Colonic mucosa (tissue), 4 donors: ENCODE measurements around the gene TERC. TPM values are rescaled to one million over a fixed set of nuclear protein-coding genes. Genes with fewer than 3 reads are reported as not detected.
A peak's percentile ranks its signal among the peaks of the same experiment; 100 is the strongest.

ENCODE experiments used
- DNase-seq: peaks from one replicate; pipeline ENCODE4 v3.0.0-alpha.2; 2020
- H3K27ac ChIP-seq: fragments of 200-600 bp; one replicate; pipeline ENCODE4 v1.8.0; 2021
- H3K27me3 ChIP-seq: fragments of 200-600 bp; one replicate; pipeline ENCODE4 v1.8.0; 2021
- H3K36me3 ChIP-seq: fragments of 200-600 bp; one replicate; pipeline ENCODE4 v1.8.0; 2021
- H3K4me1 ChIP-seq: fragments of 200-600 bp; one replicate; pipeline ENCODE4 v1.8.0; 2021; ENCODE audit warnings: mild to moderate bottlenecking
- H3K4me3 ChIP-seq: fragments of 200-600 bp; one replicate; pipeline ENCODE4 v1.8.0; 2021
- H3K9ac ChIP-seq, 2 donors: one replicate each; pipeline ENCODE4 v1.7.0; 2013; ENCODE audit warnings: control low read depth in 2 of 2, low read depth in 2 of 2, low read length in 2 of 2
- H3K9me3 ChIP-seq: fragments of 200-600 bp; one replicate; pipeline ENCODE4 v1.8.0; 2021
- intact Hi-C: fragments of 100-400 bp; cut with DNase I; formaldehyde crosslinking; loops from one replicate; pipeline ENCODE4 v1.14.1; 2022
- total RNA-seq, 2 donors: library from RNA; stranded (reverse); fragmentation: NEBNext Ultra II Directional in 1 of 2; extraction: Animal tissue kit (Norgen Biotek cat#: 25700) in 1 of 2; gene quantifications; one replicate each; pipeline ENCODE4 v1.2.1, GENCODE V29; 2021
- TF ChIP-seq, protein P1 (sequence below): fragments of 200-600 bp; IDR thresholded peaks from one replicate; pipeline ENCODE4 v1.8.0; 2022; ENCODE audit warnings: antibody characterized with exemption, mild to moderate bottlenecking
- donor health status: healthy.
- donor health status: DM: no; HTN: no; CAD: no.
- donor health status: DM: no; HTN: no; CAD: no.

Gene TERC
- total RNA-seq, 2 donors from 2014 or later = 5.5 to 9.6 TPM

- intact Hi-C loops = loop anchor here (5.0 to 10.0 kb wide), 2 partner anchors 215 to 268 kb away; partner anchors contain the start of gene GPR160
- peak within 1 kb of the TSS; percentile 48 for H3K4me3 ChIP-seq
These were observed 4.7 kb upstream of the TERC start, which contains the start of gene ACTRT3 for GRCh38 chr3:169769287-169770181. Gene ACTRT3 (minus strand): TSS chr3:169769561. CDS start chr3:169769520, 41 bp downstream.

DNA sequence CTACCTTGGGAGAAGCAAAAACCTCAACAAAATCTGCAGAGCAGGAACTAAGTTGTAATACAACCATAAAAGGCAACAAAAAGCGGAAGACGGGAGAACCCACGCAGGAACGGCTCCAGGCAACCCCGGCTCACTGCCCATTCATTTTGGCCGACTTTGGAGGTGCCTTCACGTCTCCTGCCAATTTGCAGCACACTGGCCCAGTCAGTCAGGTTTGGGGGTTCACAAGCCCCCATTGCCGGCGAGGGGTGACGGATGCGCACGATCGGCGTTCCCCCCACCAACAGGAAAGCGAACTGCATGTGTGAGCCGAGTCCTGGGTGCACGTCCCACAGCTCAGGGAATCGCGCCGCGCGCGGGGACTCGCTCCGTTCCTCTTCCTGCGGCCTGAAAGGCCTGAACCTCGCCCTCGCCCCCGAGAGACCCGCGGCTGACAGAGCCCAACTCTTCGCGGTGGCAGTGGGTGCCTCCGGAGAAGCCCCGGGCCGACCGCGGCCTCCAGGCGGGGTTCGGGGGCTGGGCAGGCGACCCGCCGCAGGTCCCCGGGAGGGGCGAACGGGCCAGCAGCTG, 463 bp downstream of the TERC start:
- peak overlapping the region; percentile 90 for H3K27ac ChIP-seq

More at GRCh38 chr3:169769287-169770181, 4.7 kb upstream of the TERC start, which contains the start of gene ACTRT3:
- H3K27ac ChIP-seq = peak within 1 kb of the TSS; percentile 85
- TF ChIP-seq, protein P1, sequence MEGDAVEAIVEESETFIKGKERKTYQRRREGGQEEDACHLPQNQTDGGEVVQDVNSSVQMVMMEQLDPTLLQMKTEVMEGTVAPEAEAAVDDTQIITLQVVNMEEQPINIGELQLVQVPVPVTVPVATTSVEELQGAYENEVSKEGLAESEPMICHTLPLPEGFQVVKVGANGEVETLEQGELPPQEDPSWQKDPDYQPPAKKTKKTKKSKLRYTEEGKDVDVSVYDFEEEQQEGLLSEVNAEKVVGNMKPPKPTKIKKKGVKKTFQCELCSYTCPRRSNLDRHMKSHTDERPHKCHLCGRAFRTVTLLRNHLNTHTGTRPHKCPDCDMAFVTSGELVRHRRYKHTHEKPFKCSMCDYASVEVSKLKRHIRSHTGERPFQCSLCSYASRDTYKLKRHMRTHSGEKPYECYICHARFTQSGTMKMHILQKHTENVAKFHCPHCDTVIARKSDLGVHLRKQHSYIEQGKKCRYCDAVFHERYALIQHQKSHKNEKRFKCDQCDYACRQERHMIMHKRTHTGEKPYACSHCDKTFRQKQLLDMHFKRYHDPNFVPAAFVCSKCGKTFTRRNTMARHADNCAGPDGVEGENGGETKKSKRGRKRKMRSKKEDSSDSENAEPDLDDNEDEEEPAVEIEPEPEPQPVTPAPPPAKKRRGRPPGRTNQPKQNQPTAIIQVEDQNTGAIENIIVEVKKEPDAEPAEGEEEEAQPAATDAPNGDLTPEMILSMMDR = no peak
- no peaks in the 10 kb centered on the region for H3K27me3 ChIP-seq
- H3K4me1 ChIP-seq = peaks cover 7% of the 10 kb centered on the region
- no peaks in the 10 kb centered on the region for H3K36me3 ChIP-seq
- H3K9me3 ChIP-seq = no peaks in the 10 kb centered on the region
- H3K9ac ChIP-seq = peak within 1 kb of the TSS; percentile 90 to 94
- peak; percentile 70 for DNase-seq

DNA sequence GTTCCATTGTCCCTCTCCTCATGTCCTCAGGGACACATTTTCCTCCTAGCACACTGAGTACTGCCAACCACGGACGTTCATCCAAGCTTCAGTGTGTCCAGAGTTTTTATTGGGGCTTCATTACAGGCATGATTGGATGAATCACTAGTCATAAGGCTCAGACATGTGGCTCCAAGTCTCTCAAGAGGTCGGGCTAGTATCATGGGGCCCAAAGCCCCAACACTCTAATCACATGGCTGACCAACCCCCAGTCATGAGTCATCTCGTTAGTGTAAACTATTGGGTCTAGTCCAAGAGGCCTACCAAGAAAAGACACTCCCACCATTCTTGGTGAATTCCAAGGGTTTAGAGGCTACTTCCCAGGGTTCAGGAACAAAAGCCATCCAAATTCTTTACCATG, 4.4 kb downstream of the TERC start:
- intact Hi-C loops = no loop called here
- Histone ChIP-seq H3K36me3 (no peaks in the 10 kb centered on the region), H3K27me3 (no peaks in the 10 kb centered on the region), H3K9ac (no peak overlapping the region), H3K4me3 (no peak overlapping the region), H3K27ac (no peak overlapping the region), H3K4me1 (no peaks in the 10 kb centered on the region), H3K9me3 (no peaks in the 10 kb centered on the region)
- TF ChIP-seq, protein P1 = no peak
- no peak for DNase-seq

More for the DNA sequence above, 463 bp downstream of the TERC start:
- H3K36me3 ChIP-seq = no peaks in the 10 kb centered on the region
- H3K9ac ChIP-seq = peak overlapping the region; percentile 93 to 100
- H3K27me3 ChIP-seq = no peaks in the 10 kb centered on the region
- intact Hi-C loops = no loop called here
- H3K4me3 ChIP-seq = peak overlapping the region; percentile 62
- no peaks in the 10 kb centered on the region for H3K4me1 ChIP-seq
- H3K9me3 ChIP-seq = no peaks in the 10 kb centered on the region
- TF ChIP-seq, protein P1 = no peak
- peak; percentile 64 for DNase-seq

GRCh38 chr3:169759256-169759655, 5.6 kb downstream of the TERC start:
- Histone ChIP-seq H3K36me3 (no peaks in the 10 kb centered on the region), H3K9ac (no peak overlapping the region), H3K27ac (no peak overlapping the region), H3K27me3 (no peaks in the 10 kb centered on the region), H3K9me3 (no peaks in the 10 kb centered on the region), H3K4me3 (no peak overlapping the region), H3K4me1 (no peaks in the 10 kb centered on the region)
- intact Hi-C loops = no loop called here
- DNase-seq = no peak
- TF ChIP-seq, protein P1 = no peak

GRCh38 chr3:169758359-169758994, 6.4 kb downstream of the TERC start:
- TF ChIP-seq, protein P1 = no peak
- no peak overlapping the region for H3K4me3 ChIP-seq
- H3K36me3 ChIP-seq = no peaks in the 10 kb centered on the region
- H3K9me3 ChIP-seq = no peaks in the 10 kb centered on the region
- no peak for DNase-seq
- no peaks in the 10 kb centered on the region for H3K27me3 ChIP-seq
- intact Hi-C loops = no loop called here
- H3K4me1 ChIP-seq = no peaks in the 10 kb centered on the region
- H3K27ac ChIP-seq = no peak overlapping the region
- H3K9ac ChIP-seq = no peak overlapping the region
